ENCODE data around the gene MOCS1. TPM values are rescaled to one million over a fixed set of nuclear protein-coding genes. Genes with fewer than 3 reads are reported as not detected.

The MOCS1 gene
- total RNA-seq, 1 experiment from 2014 or later: not detected

GRCh38 chr6:39938773-39939654, 4.8 kb upstream of the MOCS1 start:
- Histone ChIP-seq H3K4me3 (no peak overlapping the region), H3K36me3 (ENCODE audit: low read depth) (no peaks in the 10 kb centered on the region), H4K20me1 (ENCODE audit: insufficient read depth) (no peaks in the 10 kb centered on the region), H3F3A (ENCODE audit: insufficient read depth, low read depth) (no peaks in the 10 kb centered on the region), H3K27me3 (ENCODE audit: insufficient read depth, low read depth) (peaks cover 28% of the 10 kb centered on the region), H3K9me2 (ENCODE audit: insufficient read depth) (no peaks in the 10 kb centered on the region), H3K79me2 (ENCODE audit: low read depth) (no peaks in the 10 kb centered on the region), H3K4me2 (no peak overlapping the region), H3K9me3 (ENCODE audit: insufficient read depth, low read depth) (no peaks in the 10 kb centered on the region), H3K27ac (no peak overlapping the region), H3K4me1 (replicated peaks; ENCODE audit: insufficient read depth) (no peaks in the 10 kb centered on the region), H2AFZ (no peak overlapping the region)
- POLR2A ChIA-PET (ENCODE audit: unreplicated experiment): interaction anchor here (0.5 kb wide), 1 partner anchor 84 kb away, joined by 3 read pairs; no protein-coding TSS in a partner anchor
- no TSS peak for BruUV-seq (replicated peaks)
- no peak for DNase-seq
- intact Hi-C loops (cut with micrococcal nuclease; ENCODE audit: unreplicated experiment): no loop called here
- CTCF ChIA-PET: no interaction called here
- TF ChIP-seq CTCF (conservative IDR thresholded peaks at IDR 0.05): no peak
- no peak for TF ChIP-seq EZH2 (IDR thresholded peaks at IDR 0.05; ENCODE audit: low read depth)

- H3K27ac ChIP-seq: no peak overlapping the region
- H3K9me2 ChIP-seq (ENCODE audit: insufficient read depth): no peaks in the 10 kb centered on the region
- DNase-seq: no peak
- H3F3A ChIP-seq (ENCODE audit: insufficient read depth, low read depth): no peaks in the 10 kb centered on the region
- no peak overlapping the region for H2AFZ ChIP-seq
- H3K4me3 ChIP-seq: no peak overlapping the region
- H3K4me2 ChIP-seq: no peak overlapping the region
- H4K20me1 ChIP-seq (ENCODE audit: insufficient read depth): no peaks in the 10 kb centered on the region
- no peak for TF ChIP-seq CTCF (conservative IDR thresholded peaks at IDR 0.05)
- no peak for TF ChIP-seq EZH2 (IDR thresholded peaks at IDR 0.05; ENCODE audit: low read depth)
- peaks cover 34% of the 10 kb centered on the region for H3K27me3 ChIP-seq (ENCODE audit: insufficient read depth, low read depth)
- no TSS peak for BruUV-seq (replicated peaks)
- ChIA-PET POLR2A (ENCODE audit: unreplicated experiment) (no interaction called here), CTCF (no interaction called here)
- no peaks in the 10 kb centered on the region for H3K36me3 ChIP-seq (ENCODE audit: low read depth)
- no peaks in the 10 kb centered on the region for H3K79me2 ChIP-seq (ENCODE audit: low read depth)
- intact Hi-C loops (cut with micrococcal nuclease; ENCODE audit: unreplicated experiment): no loop called here
- H3K9me3 ChIP-seq (ENCODE audit: insufficient read depth, low read depth): no peaks in the 10 kb centered on the region
- H3K4me1 ChIP-seq (replicated peaks; ENCODE audit: insufficient read depth): no peaks in the 10 kb centered on the region
These were observed 3.5 kb upstream of the MOCS1 start for GRCh38 chr6:39937686-39938333.

- intact Hi-C loops (cut with micrococcal nuclease; ENCODE audit: unreplicated experiment): no loop called here
- no peaks in the 10 kb centered on the region for H3F3A ChIP-seq (ENCODE audit: insufficient read depth, low read depth)
- DNase-seq: no peak
- BruUV-seq (replicated peaks): no TSS peak
- H3K9me2 ChIP-seq (ENCODE audit: insufficient read depth): no peaks in the 10 kb centered on the region
- CTCF ChIA-PET: no interaction called here
- TF ChIP-seq EZH2 (IDR thresholded peaks at IDR 0.05; ENCODE audit: low read depth) (no peak), CTCF (conservative IDR thresholded peaks at IDR 0.05) (no peak)
- no peak overlapping the region for H3K27ac ChIP-seq
- H3K4me3 ChIP-seq: no peak overlapping the region
- H2AFZ ChIP-seq: no peak overlapping the region
- no peaks in the 10 kb centered on the region for H3K4me1 ChIP-seq (replicated peaks; ENCODE audit: insufficient read depth)
- H4K20me1 ChIP-seq (ENCODE audit: insufficient read depth): no peaks in the 10 kb centered on the region
- no peaks in the 10 kb centered on the region for H3K36me3 ChIP-seq (ENCODE audit: low read depth)
- POLR2A ChIA-PET (ENCODE audit: unreplicated experiment): no interaction called here
- peaks cover 38% of the 10 kb centered on the region for H3K27me3 ChIP-seq (ENCODE audit: insufficient read depth, low read depth)
- H3K79me2 ChIP-seq (ENCODE audit: low read depth): no peaks in the 10 kb centered on the region
- no peaks in the 10 kb centered on the region for H3K9me3 ChIP-seq (ENCODE audit: insufficient read depth, low read depth)
- no peak overlapping the region for H3K4me2 ChIP-seq
These were observed 2.6 kb upstream of the MOCS1 start for GRCh38 chr6:39936857-39937256.
